Stimulated activated CD4-positive, alpha-beta T cell treated with anti-CD3 and anti-CD28 coated beads, Interleukin-4, amount 100 ng/mL, for 24 hours (primary cell): Measurements from ENCODE around the gene VTN.
A peak's percentile ranks its signal among the peaks of the same experiment; 100 is the strongest.
"Not testable (repeated sequence)": the region's sequence is repeated elsewhere in the genome, so short reads cannot be mapped to it uniquely, and the experiment has no call there.

ENCODE experiments used
- DNase-seq: peaks from one replicate; pipeline ENCODE4 v3.0.0-alpha.2; 2020

The VTN gene

GRCh38 chr17:28338769-28339212 is 31.3 kb downstream of the VTN start:
- not testable (repeated sequence) for DNase-seq

GRCh38 chr17:28338056-28338768 is 31.9 kb downstream of the VTN start:
- no peak for DNase-seq

GRCh38 chr17:28335959-28336871 is 33.9 kb downstream of the VTN start:
- peak; percentile 35 for DNase-seq

GRCh38 chr17:28335201-28335958 is 34.7 kb downstream of the VTN start, which contains the start of the genes IFT20 and TNFAIP1:
Gene IFT20, minus strand, starts transcription at chr17:28335472. Its CDS starts 3,487 bp downstream, at chr17:28331985.
Gene TNFAIP1, plus strand, starts transcription at chr17:28335761. Its CDS starts 3,761 bp downstream, at chr17:28339522.
- DNase-seq, result peak; percentile 98

GRCh38 chr17:28334666-28335200 is 35.4 kb downstream of the VTN start:
- no peak for DNase-seq

GRCh38 chr17:28334171-28334570 is 35.9 kb downstream of the VTN start:
- no peak for DNase-seq

GRCh38 chr17:28333083-28333746 is 36.9 kb downstream of the VTN start:
- no peak for DNase-seq

- no peak for DNase-seq
These were observed 38.2 kb downstream of the VTN start for GRCh38 chr17:28331891-28332420.

GRCh38 chr17:28330671-28331070 is 39.4 kb downstream of the VTN start:
- DNase-seq, result no peak

- no peak for DNase-seq
These were observed 41.8 kb downstream of the VTN start for GRCh38 chr17:28328325-28328724.

GRCh38 chr17:28327709-28328108 is 42.4 kb downstream of the VTN start:
- DNase-seq, result no peak

- DNase-seq, result peak; percentile 42
These were observed 43.0 kb downstream of the VTN start for GRCh38 chr17:28327031-28327607.

GRCh38 chr17:28326114-28326513 is 44.0 kb downstream of the VTN start:
- DNase-seq, result no peak

- DNase-seq, result no peak
These were observed 44.9 kb downstream of the VTN start for GRCh38 chr17:28325211-28325610.

- no peak for DNase-seq
These were observed 45.3 kb downstream of the VTN start for GRCh38 chr17:28324781-28325180.

GRCh38 chr17:28324267-28324745 is 45.8 kb downstream of the VTN start:
- DNase-seq, result no peak

- DNase-seq, result no peak
These were observed 49.7 kb downstream of the VTN start for GRCh38 chr17:28320215-28321061.

GRCh38 chr17:28319598-28319935 is 50.5 kb downstream of the VTN start:
- DNase-seq, result no peak

GRCh38 chr17:28318759-28319597 is 51.1 kb downstream of the VTN start, which contains the start of gene TMEM97:
Gene TMEM97, plus strand, starts transcription at chr17:28319200. Its CDS starts 40 bp downstream, at chr17:28319240.
- peak; percentile 97 for DNase-seq
